ENCODE data around the gene VASN. TPM values are rescaled to one million over a fixed set of nuclear protein-coding genes. Genes with fewer than 3 reads are reported as not detected.

VASN gene
- total and polyA plus RNA-seq, 9 of the 15 experiments (the other 6 are each of a cell fraction or from before 2014, with no cell fraction given) = 0.01 to 2.5 (median 0.41) TPM; not detected in 1

GRCh38 chr16:4370151-4370550 lies 1.5 kb upstream of the VASN start:
- no peaks in the 10 kb centered on the region for H3K9me3 ChIP-seq (replicated peaks; ENCODE audit: control insufficient read depth, insufficient read depth, low read depth, low read length)
- H3K36me3 ChIP-seq (ENCODE audit: control insufficient read depth, insufficient read depth, low read length) = peaks cover 7% of the 10 kb centered on the region; the same call in 2 of the 3 replicates
- BruUV-seq (replicated peaks) = no TSS peak
- no peak for ATAC-seq
- ChIA-PET CTCF (ENCODE audit: low intra/inter-chr PET ratio) (no interaction called here), POLR2A (interaction anchor here (0.6 to 1.6 kb wide), 5 partner anchors 11 to 1136 kb away, joined by 3 to 6 read pairs (median 3); no protein-coding TSS in a partner anchor)
- H3K79me2 ChIP-seq (ENCODE audit: control insufficient read depth, insufficient read depth, low read length) = peaks cover 14% of the 10 kb centered on the region
- no peak overlapping the region for H3K4me3 ChIP-seq
- 60% methylated on average over 3 of the region's 3 CpGs for WGBS (ENCODE audit: insufficient coverage, low coverage, missing lambda C conversion rate)
- intact Hi-C loops (cut with micrococcal nuclease) = no loop called here
- peaks cover 5% of the 10 kb centered on the region; the same call in 1 of the 2 replicates for H4K20me1 ChIP-seq (replicated peaks; ENCODE audit: control insufficient read depth, insufficient read depth, low read length)
- in situ Hi-C loops (cut with MboI) = no loop called here
- peaks cover 49 to 80% of the 10 kb centered on the region in 2 experiments for H3K4me1 ChIP-seq (replicated peaks in 1 of 2; ENCODE audit: control insufficient read depth in 2 of 2, insufficient read depth in 2 of 2, low read length in 2 of 2)
- H3K4me2 ChIP-seq (ENCODE audit: insufficient read depth, low read length) = peak overlapping the region; percentile 75
- FAIRE-seq = no peak
- peaks cover 5% of the 10 kb centered on the region for H3K9me1 ChIP-seq (ENCODE audit: control insufficient read depth, insufficient read depth, low read length)
- peak overlapping the region; percentile 59 to 91 for H3K9ac ChIP-seq (ENCODE audit: insufficient read depth in 1 of 2, low read depth in 2 of 2, low read length in 2 of 2)
- no peaks in the 10 kb centered on the region for H3K27me3 ChIP-seq (ENCODE audit: control insufficient read depth in 2 of 2, insufficient read depth in 2 of 2, low read length in 2 of 2)
- peak overlapping the region; percentile 75 for H3K27ac ChIP-seq (ENCODE audit: extremely low read depth, low read depth, low read length)
- DNase-seq (ENCODE audit: extremely low read depth in 1 of 4, low spot score in 3 of 4) = no peak
- TF ChIP-seq ZNF740 (CRISPR knock-in tag; IDR thresholded peaks at IDR 0.05) (no peak), ZNF740 (tag; IDR thresholded peaks at IDR 0.05) (no peak), THAP7 (CRISPR knock-in tag; IDR thresholded peaks at IDR 0.05) (no peak), SAFB2 (IDR thresholded peaks at IDR 0.05; ENCODE audit: borderline replicate concordance, low read depth, low read length, severe bottlenecking) (no peak), KLF13 (tag; IDR thresholded peaks at IDR 0.05; ENCODE audit: borderline replicate concordance, low read depth) (no peak), POLR2H (tag; IDR thresholded peaks at IDR 0.05; ENCODE audit: low read depth) (no peak), SOX6 (IDR thresholded peaks at IDR 0.05) (no peak), EWSR1 (IDR thresholded peaks at IDR 0.05; ENCODE audit: borderline replicate concordance, low read depth, partially characterized antibody) (no peak), HDAC2 (IDR thresholded peaks at IDR 0.05) (no peak), ZNF124 (CRISPR knock-in tag; IDR thresholded peaks at IDR 0.05) (no peak), SAP30 (IDR thresholded peaks at IDR 0.05; ENCODE audit: borderline replicate concordance, insufficient read depth, low read depth, low read length, poor library complexity, severe bottlenecking) (no peak), THRA (IDR thresholded peaks at IDR 0.05) (no peak), ZNF668 (CRISPR knock-in tag; IDR thresholded peaks at IDR 0.05) (no peak), ILK (tag; IDR thresholded peaks at IDR 0.05; ENCODE audit: borderline replicate concordance, low read depth) (no peak), CBX1 (IDR thresholded peaks at IDR 0.05; ENCODE audit: low read depth) (no peak), ZNF133 (CRISPR knock-in tag; IDR thresholded peaks at IDR 0.05) (no peak), ATF7 (IDR thresholded peaks at IDR 0.05) (no peak)
- H2AFZ ChIP-seq (ENCODE audit: low read depth, low read length) = no peak overlapping the region; the same call in 1 of the 2 replicates

All from K562 (cell line).